OCI-LY1 (cell line): ENCODE results near the gene SECISBP2L.
"Not testable (repeated sequence)": the region's sequence is repeated elsewhere in the genome, so short reads cannot be mapped to it uniquely, and the experiment has no call there.

ENCODE experiments used
- CTCF ChIP-seq: fragments of 200-600 bp; sonication (generic), shearing (Covaris generic); IDR thresholded peaks from 2 replicates; pipeline ENCODE4 v1.5.1; 2017; ENCODE audit warnings: mild to moderate bottlenecking, antibody characterized with exemption, low read length, moderate library complexity, mixed read lengths
- EZH2 ChIP-seq: fragments of 200-600 bp; sonication (generic), shearing (Covaris generic); IDR thresholded peaks from 2 replicates; pipeline ENCODE4 v1.8.0; 2017; ENCODE audit warnings: borderline replicate concordance, mixed run types, mild to moderate bottlenecking, antibody characterized with exemption, low read length, moderate library complexity, mixed read lengths

- TF ChIP-seq CTCF, EZH2: not testable (repeated sequence)
Observed at GRCh38 chr15:49074589-49075287, 28.5 kb upstream of the SECISBP2L start.
